A673 (cell line): Measurements from ENCODE around the gene MTAP.

ENCODE experiments used
- CTCF ChIP-seq: fragments of 300-800, 200-600 bp; sonication (generic); conservative IDR thresholded peaks from 2 replicates; pipeline ENCODE4 v1.5.1; 2017; ENCODE audit warnings: low read depth, mild to moderate bottlenecking, antibody characterized with exemption, low read length, moderate library complexity, mixed read lengths
- EZH2 ChIP-seq: fragments of 200-600 bp; sonication (generic); IDR thresholded peaks from 2 replicates; pipeline ENCODE4 v1.6.1; 2017; ENCODE audit warnings: borderline replicate concordance, low read depth, mild to moderate bottlenecking, mixed read lengths, antibody characterized with exemption, low read length; ENCODE audit not compliant: poor library complexity, severe bottlenecking

GRCh38 chr9:21782205-21782604 lies 20.2 kb upstream of the MTAP start:
- TF ChIP-seq EZH2, result no peak
- no peak for TF ChIP-seq CTCF
